ENCODE results near the gene COG1. TPM values are rescaled to one million over a fixed set of nuclear protein-coding genes. Genes with fewer than 3 reads are reported as not detected.

COG1 gene
- total RNA-seq, 2 experiments from 2014 or later: 38.3 to 44.1 TPM

- H3K4me2 ChIP-seq (ENCODE audit: low read length): no peak overlapping the region
- H4K20me1 ChIP-seq (ENCODE audit: insufficient read depth, low read length): no peaks in the 10 kb centered on the region
- H3K79me2 ChIP-seq (ENCODE audit: insufficient read depth, low read depth, low read length): no peaks in the 10 kb centered on the region
- H3K9me2 ChIP-seq (ENCODE audit: insufficient read depth, low read length): no peaks in the 10 kb centered on the region
- TF ChIP-seq EZH2phosphoT487 (IDR thresholded peaks at IDR 0.05; ENCODE audit: borderline replicate concordance, low read depth, low read length) (no peak), CTCF (conservative IDR thresholded peaks at IDR 0.05; ENCODE audit: low read length) (no peak)
- POLR2A ChIA-PET: no interaction called here
- no peaks in the 10 kb centered on the region for H3K4me1 ChIP-seq (ENCODE audit: insufficient read depth, low read length, poor library complexity, severe bottlenecking)
- DNase-seq (ENCODE audit: low spot score): no peak
- H2AFZ ChIP-seq (ENCODE audit: low read length): no peak overlapping the region
- no TSS peak for BruUV-seq (replicated peaks)
- CTCF ChIA-PET (ENCODE audit: unreplicated experiment): interaction anchor here (1.2 kb wide), 1 partner anchor 12 kb away, joined by 3 read pairs; no protein-coding TSS in a partner anchor
- no peaks in the 10 kb centered on the region for H3K9me3 ChIP-seq (ENCODE audit: low read length)
- intact Hi-C loops (cut with micrococcal nuclease; ENCODE audit: unreplicated experiment): no loop called here
- no peak overlapping the region for H3K27ac ChIP-seq (ENCODE audit: low read depth, low read length, poor library complexity, severe bottlenecking)
- H3K4me3 ChIP-seq (ENCODE audit: low read depth, low read length, poor library complexity, severe bottlenecking): no peak overlapping the region
- no peaks in the 10 kb centered on the region for H3K36me3 ChIP-seq (ENCODE audit: insufficient read depth, low read length)
These were observed 13.5 kb upstream of the COG1 start for GRCh38 chr17:73179387-73179786.

GRCh38 chr17:73179878-73180277, 13.0 kb upstream of the COG1 start:
- BruUV-seq (replicated peaks): no TSS peak
- Histone ChIP-seq H3K9me3 (ENCODE audit: low read length) (no peaks in the 10 kb centered on the region), H2AFZ (ENCODE audit: low read length) (no peak overlapping the region), H3K36me3 (ENCODE audit: insufficient read depth, low read length) (no peaks in the 10 kb centered on the region), H3K79me2 (ENCODE audit: insufficient read depth, low read depth, low read length) (no peaks in the 10 kb centered on the region), H3K4me1 (ENCODE audit: insufficient read depth, low read length, poor library complexity, severe bottlenecking) (no peaks in the 10 kb centered on the region), H3K9me2 (ENCODE audit: insufficient read depth, low read length) (no peaks in the 10 kb centered on the region), H4K20me1 (ENCODE audit: insufficient read depth, low read length) (no peaks in the 10 kb centered on the region), H3K4me3 (ENCODE audit: low read depth, low read length, poor library complexity, severe bottlenecking) (no peak overlapping the region), H3K27ac (ENCODE audit: low read depth, low read length, poor library complexity, severe bottlenecking) (no peak overlapping the region), H3K4me2 (ENCODE audit: low read length) (no peak overlapping the region)
- TF ChIP-seq EZH2phosphoT487 (IDR thresholded peaks at IDR 0.05; ENCODE audit: borderline replicate concordance, low read depth, low read length): no peak
- no peak for TF ChIP-seq CTCF (conservative IDR thresholded peaks at IDR 0.05; ENCODE audit: low read length)
- no peak for DNase-seq (ENCODE audit: low spot score)
- ChIA-PET POLR2A (interaction anchor here (0.5 to 1.1 kb wide), 3 partner anchors 9 to 135 kb away, joined by 3 to 6 read pairs (median 4); no protein-coding TSS in a partner anchor), CTCF (ENCODE audit: unreplicated experiment) (interaction anchor here (1.2 kb wide), 1 partner anchor 12 kb away, joined by 3 read pairs; no protein-coding TSS in a partner anchor)
- intact Hi-C loops (cut with micrococcal nuclease; ENCODE audit: unreplicated experiment): no loop called here

GRCh38 chr17:73182616-73183310, 10.1 kb upstream of the COG1 start:
- BruUV-seq (replicated peaks): no TSS peak
- Histone ChIP-seq H3K27ac (ENCODE audit: low read depth, low read length, poor library complexity, severe bottlenecking) (no peak overlapping the region), H3K79me2 (ENCODE audit: insufficient read depth, low read depth, low read length) (no peaks in the 10 kb centered on the region), H3K9me2 (ENCODE audit: insufficient read depth, low read length) (no peaks in the 10 kb centered on the region), H3K4me1 (ENCODE audit: insufficient read depth, low read length, poor library complexity, severe bottlenecking) (no peaks in the 10 kb centered on the region), H3K9me3 (ENCODE audit: low read length) (no peaks in the 10 kb centered on the region), H2AFZ (ENCODE audit: low read length) (no peak overlapping the region), H4K20me1 (ENCODE audit: insufficient read depth, low read length) (no peaks in the 10 kb centered on the region), H3K36me3 (ENCODE audit: insufficient read depth, low read length) (no peaks in the 10 kb centered on the region), H3K4me2 (ENCODE audit: low read length) (no peak overlapping the region), H3K4me3 (ENCODE audit: low read depth, low read length, poor library complexity, severe bottlenecking) (no peak overlapping the region)
- no peak for TF ChIP-seq CTCF (conservative IDR thresholded peaks at IDR 0.05; ENCODE audit: low read length)
- no peak for TF ChIP-seq EZH2phosphoT487 (IDR thresholded peaks at IDR 0.05; ENCODE audit: borderline replicate concordance, low read depth, low read length)
- intact Hi-C loops (cut with micrococcal nuclease; ENCODE audit: unreplicated experiment): no loop called here
- ChIA-PET POLR2A (interaction anchor here (0.5 to 1.0 kb wide), 2 partner anchors 12 to 141 kb away, joined by 3 to 4 read pairs; no protein-coding TSS in a partner anchor), CTCF (ENCODE audit: unreplicated experiment) (no interaction called here)
- no peak for DNase-seq (ENCODE audit: low spot score)
